Activated naive CD8-positive, alpha-beta T cell treated with anti-CD3 and anti-CD28 coated beads for 36 hours (primary cell): ENCODE results near the gene KCNQ2. TPM values are rescaled to one million over a fixed set of nuclear protein-coding genes. Genes with fewer than 3 reads are reported as not detected.

Source experiments
- DNase-seq: peaks from one replicate; pipeline ENCODE4 v3.0.0; 2021
- H3K27ac Mint-ChIP-seq: one replicate; pipeline ENCODE4 v1.8.0; 2022; ENCODE audit warnings: mild to moderate bottlenecking, moderate library complexity, mixed read lengths
- H3K27me3 Mint-ChIP-seq: one replicate; pipeline ENCODE4 v1.8.0; 2022; ENCODE audit warnings: mild to moderate bottlenecking, mixed read lengths
- H3K36me3 Mint-ChIP-seq: one replicate; pipeline ENCODE4 v1.8.0; 2021; ENCODE audit warnings: mild to moderate bottlenecking, mixed read lengths
- H3K4me1 Mint-ChIP-seq: one replicate; pipeline ENCODE4 v1.8.0; 2021; ENCODE audit warnings: mixed read lengths
- H3K4me3 Mint-ChIP-seq: one replicate; pipeline ENCODE4 v1.8.0; 2022; ENCODE audit warnings: mild to moderate bottlenecking, moderate library complexity, mixed read lengths
- H3K9me3 Mint-ChIP-seq: one replicate; pipeline ENCODE4 v1.8.0; 2022; ENCODE audit warnings: mixed read lengths
- total RNA-seq, 2 experiments: library from RNA; stranded (reverse); gene quantifications; one replicate each; pipeline ENCODE4 v1.2.3, GENCODE V29; 2021

Gene KCNQ2
- total RNA-seq, 2 experiments from 2014 or later: 0.19 TPM; not detected in 1

DNA sequence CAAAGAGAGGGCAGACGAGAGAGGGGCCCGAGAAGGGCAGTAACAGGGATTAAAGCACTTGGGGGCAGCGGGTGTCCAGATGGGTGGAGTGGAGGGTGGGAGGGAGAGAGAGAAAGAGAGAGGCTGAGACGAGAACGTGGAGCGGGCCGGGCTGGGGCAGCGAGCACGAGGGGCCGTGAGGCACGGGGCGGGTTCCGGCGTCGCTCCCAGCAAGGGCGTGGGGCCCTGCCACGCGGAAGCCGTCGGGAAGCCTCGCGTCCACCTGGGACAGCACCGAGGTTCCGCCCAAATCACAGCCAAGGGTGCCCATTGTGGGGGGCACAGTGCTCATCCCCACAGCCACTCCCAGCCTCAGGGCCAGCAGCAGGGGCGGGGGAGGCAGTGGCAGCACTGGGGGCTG is 49.8 kb downstream of the KCNQ2 start:
- Mint-ChIP-seq H3K4me3 (no peak overlapping the region), H3K4me1 (no peaks in the 10 kb centered on the region), H3K36me3 (no peaks in the 10 kb centered on the region), H3K27ac (no peak overlapping the region), H3K9me3 (no peaks in the 10 kb centered on the region), H3K27me3 (no peaks in the 10 kb centered on the region)
- DNase-seq: no peak

DNA sequence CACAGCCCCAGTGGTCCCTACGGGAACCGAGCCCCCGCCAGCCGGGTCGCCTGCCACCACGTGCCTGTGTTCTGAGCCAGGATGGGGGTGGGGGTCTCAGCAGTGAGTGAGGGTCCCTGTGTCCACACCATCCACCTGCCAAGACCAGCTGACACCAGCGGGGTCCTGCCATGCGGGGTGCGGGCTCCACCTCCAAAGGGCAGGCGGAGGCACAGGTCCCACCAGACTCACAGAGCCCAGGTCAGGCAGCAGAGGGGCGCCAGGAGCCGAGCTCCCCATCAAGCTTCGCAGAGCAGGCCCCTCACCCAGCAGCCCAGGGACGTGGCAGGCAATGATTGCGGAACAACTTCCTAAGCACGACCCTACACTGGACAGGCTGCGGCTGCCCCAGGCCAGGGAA is 50.5 kb downstream of the KCNQ2 start:
- Mint-ChIP-seq H3K4me1 (no peaks in the 10 kb centered on the region), H3K27ac (no peak overlapping the region), H3K36me3 (no peaks in the 10 kb centered on the region), H3K4me3 (no peak overlapping the region), H3K27me3 (no peaks in the 10 kb centered on the region), H3K9me3 (no peaks in the 10 kb centered on the region)
- no peak for DNase-seq

DNA sequence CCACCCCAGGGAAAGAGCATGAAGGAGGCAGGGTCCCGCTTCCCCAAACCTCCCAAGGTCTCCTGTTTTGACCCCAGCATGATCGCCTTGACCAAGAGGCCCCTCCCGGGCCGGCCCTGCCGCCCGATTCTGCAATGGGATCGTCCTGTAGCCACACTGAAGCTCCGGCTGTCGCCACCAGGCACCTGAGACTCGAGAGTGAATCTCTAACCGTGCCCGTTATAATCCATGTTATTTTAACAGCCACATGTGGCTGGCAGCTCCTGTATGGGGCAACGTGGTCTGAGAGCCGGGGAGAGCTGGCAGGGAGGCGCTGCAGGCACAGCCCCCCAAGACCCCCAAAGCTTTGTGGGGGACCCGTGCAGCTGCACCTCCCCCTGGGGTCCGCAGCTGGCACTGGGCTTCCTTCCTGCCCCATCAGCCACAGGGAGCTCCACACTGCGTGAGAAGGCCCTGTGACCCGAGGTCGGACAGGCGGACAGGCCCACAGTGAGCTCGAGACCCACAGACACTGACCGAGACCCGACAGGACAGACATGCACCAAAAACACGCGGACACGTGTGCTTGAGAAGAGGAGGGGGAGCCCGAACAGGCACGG is 51.3 kb downstream of the KCNQ2 start:
- no peaks in the 10 kb centered on the region for H3K4me1 Mint-ChIP-seq
- H3K36me3 Mint-ChIP-seq: no peaks in the 10 kb centered on the region
- no peak for DNase-seq
- no peaks in the 10 kb centered on the region for H3K27me3 Mint-ChIP-seq
- H3K4me3 Mint-ChIP-seq: no peak overlapping the region
- H3K27ac Mint-ChIP-seq: no peak overlapping the region
- no peaks in the 10 kb centered on the region for H3K9me3 Mint-ChIP-seq

DNA sequence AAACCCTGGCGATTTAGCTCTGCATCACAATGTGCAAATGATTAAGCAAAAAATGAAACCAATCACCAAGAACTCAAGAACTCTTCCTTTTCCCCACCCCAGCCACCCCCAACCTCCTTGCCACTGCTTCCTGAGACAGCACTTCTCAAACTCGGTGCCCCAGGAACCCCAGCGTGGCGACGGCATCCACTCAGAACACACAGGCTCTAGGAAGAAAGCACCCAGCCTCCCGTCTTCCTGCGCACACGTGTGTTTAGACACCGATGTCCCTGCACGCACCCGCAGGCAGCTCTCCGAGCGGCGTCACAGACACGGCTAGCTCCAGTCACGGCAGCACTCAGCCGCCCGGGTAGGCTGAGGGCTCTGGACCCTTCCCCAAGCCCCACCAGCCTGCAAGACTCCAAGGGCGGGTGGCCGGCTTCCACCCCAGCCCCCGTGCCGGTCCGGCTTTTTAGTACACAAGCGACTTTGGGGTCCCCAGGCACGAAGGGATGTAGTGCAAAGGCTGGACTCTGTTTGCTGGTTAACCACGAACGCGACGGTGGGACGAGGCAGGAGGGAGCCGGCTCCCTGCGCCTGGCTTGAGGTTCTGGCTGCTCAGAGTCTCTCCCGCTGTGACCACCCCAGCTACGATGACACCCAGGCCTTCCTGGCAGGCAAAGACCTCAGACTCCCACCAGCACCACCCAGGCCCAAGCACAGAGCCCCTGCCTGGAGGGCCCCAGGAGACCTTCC is 51.9 kb downstream of the KCNQ2 start:
- no peaks in the 10 kb centered on the region for H3K4me1 Mint-ChIP-seq
- no peak for DNase-seq
- no peak overlapping the region for H3K4me3 Mint-ChIP-seq
- no peaks in the 10 kb centered on the region for H3K27me3 Mint-ChIP-seq
- H3K36me3 Mint-ChIP-seq: no peaks in the 10 kb centered on the region
- H3K27ac Mint-ChIP-seq: no peak overlapping the region
- H3K9me3 Mint-ChIP-seq: no peaks in the 10 kb centered on the region

DNA sequence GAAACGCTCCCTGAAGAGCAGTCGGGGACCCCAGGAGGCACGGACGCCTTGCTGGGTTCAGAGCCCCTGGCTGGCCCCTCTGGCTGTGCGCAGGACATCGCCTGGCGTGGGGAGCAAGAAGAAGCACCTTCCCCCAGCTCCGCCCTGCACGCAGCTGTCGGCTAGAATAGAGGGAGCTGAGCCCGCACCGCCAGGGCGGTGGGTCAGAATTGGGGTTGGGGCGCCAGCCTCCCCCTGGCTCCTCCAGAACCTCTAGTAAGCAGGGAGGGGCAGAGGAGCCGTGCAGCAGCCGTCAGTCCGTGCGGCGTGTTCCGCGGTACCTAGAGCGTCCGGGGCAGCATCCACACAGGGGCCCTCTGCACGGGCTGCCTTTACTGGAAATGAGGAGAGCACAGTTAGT is 53.2 kb downstream of the KCNQ2 start:
- Mint-ChIP-seq H3K9me3 (no peaks in the 10 kb centered on the region), H3K4me1 (no peaks in the 10 kb centered on the region), H3K36me3 (no peaks in the 10 kb centered on the region), H3K27ac (no peak overlapping the region), H3K27me3 (peaks cover 3% of the 10 kb centered on the region), H3K4me3 (no peak overlapping the region)
- DNase-seq: no peak

DNA sequence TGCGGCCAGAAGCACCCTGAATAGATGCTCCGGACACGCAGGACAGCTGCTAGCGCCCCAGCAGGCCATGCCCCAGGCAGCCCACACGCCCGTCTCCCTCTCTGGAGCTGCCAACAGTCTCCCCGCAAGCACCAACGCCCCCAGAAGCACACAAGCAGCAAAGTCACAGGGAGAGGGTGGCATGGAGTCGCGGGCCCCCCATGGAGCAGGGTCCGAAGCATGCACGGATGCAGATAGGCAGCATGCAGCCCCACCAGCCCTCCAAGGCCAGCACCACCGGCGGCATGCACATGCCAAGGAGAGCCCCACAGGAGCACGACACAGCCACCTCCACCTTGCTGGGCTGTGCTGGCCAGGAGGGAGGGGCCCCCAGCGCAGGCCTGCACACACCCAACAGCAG is 53.8 kb downstream of the KCNQ2 start:
- no peak overlapping the region for H3K4me3 Mint-ChIP-seq
- no peaks in the 10 kb centered on the region for H3K36me3 Mint-ChIP-seq
- no peaks in the 10 kb centered on the region for H3K9me3 Mint-ChIP-seq
- peaks cover 4% of the 10 kb centered on the region for H3K27me3 Mint-ChIP-seq
- no peak overlapping the region for H3K27ac Mint-ChIP-seq
- DNase-seq: no peak
- no peaks in the 10 kb centered on the region for H3K4me1 Mint-ChIP-seq

DNA sequence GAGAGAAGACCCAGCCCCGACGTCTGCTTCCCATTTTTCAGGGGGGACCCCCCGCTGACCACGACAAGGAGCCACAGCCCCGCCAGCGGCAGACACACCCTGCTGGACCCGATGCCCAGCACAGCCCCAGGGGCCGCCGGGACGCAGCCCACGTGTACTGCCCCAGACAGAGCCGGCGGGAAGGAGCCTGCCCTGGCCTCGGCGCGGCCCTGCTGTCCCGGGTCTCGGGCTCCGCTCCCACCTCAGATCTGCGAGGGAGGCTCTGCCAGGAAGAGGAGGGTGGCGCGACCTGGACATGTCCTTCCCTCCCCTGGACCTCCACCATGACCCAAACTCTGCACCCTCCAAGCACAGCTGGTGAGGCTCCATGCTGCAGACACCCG is 54.7 kb downstream of the KCNQ2 start:
- Mint-ChIP-seq H3K4me3 (no peak overlapping the region), H3K4me1 (no peaks in the 10 kb centered on the region), H3K9me3 (no peaks in the 10 kb centered on the region), H3K27ac (no peak overlapping the region), H3K27me3 (peaks cover 4% of the 10 kb centered on the region), H3K36me3 (no peaks in the 10 kb centered on the region)
- DNase-seq: no peak

DNA sequence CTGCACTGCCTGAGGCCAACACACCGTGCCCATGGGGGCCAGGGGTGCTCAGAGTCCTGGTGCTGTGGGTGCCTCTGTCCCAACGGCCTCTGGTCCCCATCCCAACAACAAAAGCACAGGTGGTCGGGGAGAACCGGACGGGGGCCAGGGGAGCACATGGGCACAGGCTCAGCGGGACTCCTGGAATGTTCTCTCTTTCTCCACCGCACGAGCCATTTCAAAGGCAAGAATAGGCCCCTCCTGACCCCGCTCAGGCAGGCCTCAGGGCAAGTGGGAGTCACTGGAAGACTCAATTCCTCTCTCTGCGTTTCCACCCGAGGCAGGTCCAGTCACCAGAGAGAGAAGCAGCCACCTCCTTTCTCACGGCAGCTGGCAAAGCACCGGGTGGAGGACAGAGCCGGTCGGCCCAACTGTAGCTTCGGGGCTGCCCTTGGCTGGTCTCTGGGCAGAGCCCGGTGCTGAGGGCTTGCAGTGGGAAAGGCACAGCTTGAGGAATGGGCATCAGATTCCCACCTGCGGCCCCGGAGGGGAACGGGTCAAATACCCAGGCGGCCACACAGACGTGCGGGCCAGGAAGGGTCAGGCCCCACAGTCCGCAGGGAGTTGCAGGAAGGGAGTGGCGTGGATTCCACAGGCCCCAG is 55.2 kb downstream of the KCNQ2 start:
- DNase-seq: no peak
- Mint-ChIP-seq H3K27me3 (peaks cover 4% of the 10 kb centered on the region), H3K36me3 (no peaks in the 10 kb centered on the region), H3K4me3 (no peak overlapping the region), H3K9me3 (no peaks in the 10 kb centered on the region), H3K4me1 (no peaks in the 10 kb centered on the region), H3K27ac (no peak overlapping the region)

DNA sequence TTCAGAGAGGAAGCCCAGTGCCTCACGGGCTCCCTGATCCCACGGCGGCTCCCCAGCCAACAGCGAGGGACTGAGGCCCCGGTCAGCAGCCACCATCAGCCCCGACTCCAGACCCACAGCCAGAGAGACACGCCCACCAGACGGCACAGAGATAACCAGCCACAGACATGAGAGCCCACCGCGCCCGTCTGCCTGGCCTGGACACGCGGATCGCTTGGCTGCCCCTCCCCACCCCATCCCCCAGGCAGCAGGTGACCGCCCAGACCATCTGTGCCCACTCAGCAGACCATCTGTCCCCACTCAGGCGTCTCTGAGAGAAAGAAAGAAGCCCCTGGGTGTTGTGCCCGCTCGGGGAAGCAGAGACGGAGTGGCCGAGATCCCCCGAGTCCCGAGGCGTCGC is 55.8 kb downstream of the KCNQ2 start:
- Mint-ChIP-seq H3K4me1 (no peaks in the 10 kb centered on the region), H3K27ac (no peak overlapping the region), H3K4me3 (no peak overlapping the region), H3K36me3 (no peaks in the 10 kb centered on the region), H3K27me3 (peaks cover 4% of the 10 kb centered on the region), H3K9me3 (no peaks in the 10 kb centered on the region)
- no peak for DNase-seq

DNA sequence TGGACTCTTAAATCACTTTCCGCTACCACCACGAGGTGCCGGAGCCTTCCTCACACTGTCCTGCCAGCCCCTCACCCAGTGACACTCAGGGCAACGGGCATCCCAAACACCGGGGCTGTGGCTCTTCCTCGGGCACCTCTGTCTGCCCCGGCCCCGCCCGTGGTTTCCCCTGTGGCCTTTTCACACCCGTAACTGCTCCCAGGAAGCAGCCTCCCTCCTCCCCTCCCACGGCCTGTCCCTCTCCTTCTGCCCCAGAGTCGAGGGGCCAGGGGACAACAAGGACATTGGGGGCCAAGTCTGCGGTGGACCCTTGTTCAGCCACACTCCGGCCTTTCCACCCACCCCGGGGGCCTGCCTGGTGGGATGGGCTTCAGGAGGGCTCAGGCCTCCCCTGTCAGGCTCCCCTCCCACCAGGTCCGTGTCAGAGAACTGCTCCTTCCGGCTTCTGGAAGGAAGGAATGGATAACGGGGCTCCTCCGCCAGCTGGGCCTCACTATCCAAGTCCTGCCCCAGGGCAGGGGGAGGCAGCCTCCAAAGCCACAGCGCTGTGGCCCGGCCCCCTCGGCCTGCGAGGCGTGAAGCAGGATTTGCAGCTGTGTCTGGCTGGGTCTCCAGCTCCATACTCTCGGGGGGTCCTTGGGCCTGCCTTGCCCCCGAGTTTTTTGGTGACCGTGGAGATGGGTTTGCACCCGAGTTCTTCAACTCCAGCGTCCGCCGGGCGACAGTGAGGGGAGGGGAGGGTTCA is 56.6 kb downstream of the KCNQ2 start:
- Mint-ChIP-seq H3K4me3 (no peak overlapping the region), H3K27ac (no peak overlapping the region), H3K36me3 (no peaks in the 10 kb centered on the region), H3K4me1 (no peaks in the 10 kb centered on the region), H3K9me3 (no peaks in the 10 kb centered on the region), H3K27me3 (peaks cover 4% of the 10 kb centered on the region)
- no peak for DNase-seq

DNA sequence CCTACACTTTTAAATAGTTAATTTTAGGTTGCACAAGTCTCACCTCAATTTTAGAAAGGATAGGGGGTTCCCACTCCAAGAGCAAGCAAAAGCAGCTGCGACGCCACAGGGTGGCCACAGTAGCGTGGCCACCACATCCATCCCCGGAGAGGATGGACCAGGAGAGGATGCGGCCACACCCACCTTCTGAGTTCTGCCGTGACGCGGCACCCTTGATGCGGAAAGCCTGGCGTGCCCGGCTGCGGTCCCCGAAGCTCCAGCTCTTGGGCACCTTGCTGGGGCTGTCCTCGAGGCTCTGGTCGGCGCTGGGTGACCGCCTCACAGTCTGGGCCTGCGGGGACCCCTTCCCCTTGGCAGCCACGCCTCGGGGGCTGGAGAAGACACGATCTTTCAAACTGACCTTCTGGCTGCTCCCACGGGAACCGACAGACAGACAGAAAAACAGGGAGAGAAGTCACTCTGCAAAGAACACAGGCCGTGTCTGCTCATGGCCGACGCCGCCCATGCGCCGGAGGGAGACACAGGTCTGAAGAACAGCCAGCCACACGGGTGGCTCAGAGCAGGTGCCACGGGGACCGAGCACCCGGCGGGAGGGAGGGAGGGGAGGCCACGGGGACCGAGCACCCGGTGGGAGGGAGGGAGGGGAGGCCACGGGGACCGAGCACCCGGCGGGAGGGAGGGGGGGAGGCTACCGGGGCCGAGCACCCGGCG is 57.6 kb downstream of the KCNQ2 start:
- Mint-ChIP-seq H3K4me3 (no peak overlapping the region), H3K36me3 (no peaks in the 10 kb centered on the region)

DNA sequence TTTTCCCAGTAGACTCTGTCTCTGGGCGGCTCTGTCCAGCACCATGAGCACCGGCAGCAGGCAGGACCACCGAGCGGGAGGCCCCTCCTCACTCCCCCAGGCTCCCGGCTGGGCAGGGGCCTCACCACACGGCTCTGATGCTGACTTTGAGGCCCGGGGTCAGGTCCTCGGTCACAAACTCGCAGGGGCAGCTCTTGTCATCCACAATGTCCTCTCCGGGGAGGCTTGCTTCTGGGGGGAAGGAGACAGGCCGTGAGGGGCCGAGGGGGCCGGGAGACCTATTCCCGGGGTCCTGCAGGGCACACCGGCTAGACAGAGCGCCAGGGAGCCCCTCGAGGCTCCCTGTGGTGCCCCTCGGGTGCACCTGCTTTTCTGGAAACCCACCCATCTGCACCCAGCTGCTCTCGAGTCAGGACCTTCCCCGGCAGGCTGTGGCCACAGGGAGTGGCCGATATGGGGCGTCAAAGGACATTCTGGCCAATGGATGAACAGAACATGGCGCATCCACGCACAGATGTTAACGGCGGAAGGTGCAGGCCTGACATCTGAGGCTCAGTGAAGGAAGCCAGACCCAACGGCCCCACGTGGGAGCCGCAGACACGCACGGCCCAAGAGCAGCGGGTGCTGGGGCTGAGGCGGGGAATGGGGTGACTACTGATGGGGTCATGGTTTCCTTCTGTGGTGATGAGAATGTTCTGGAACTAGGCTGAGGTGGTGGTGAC is 58.3 kb downstream of the KCNQ2 start:
- Mint-ChIP-seq H3K36me3 (no peaks in the 10 kb centered on the region), H3K27ac (no peak overlapping the region), H3K27me3 (peaks cover 4% of the 10 kb centered on the region), H3K4me1 (no peaks in the 10 kb centered on the region), H3K4me3 (no peak overlapping the region), H3K9me3 (no peaks in the 10 kb centered on the region)
- no peak for DNase-seq

More for the DNA sequence above, 57.6 kb downstream of the KCNQ2 start:
- no peak for DNase-seq
- no peak overlapping the region for H3K27ac Mint-ChIP-seq
- H3K27me3 Mint-ChIP-seq: peaks cover 4% of the 10 kb centered on the region
- no peaks in the 10 kb centered on the region for H3K9me3 Mint-ChIP-seq
- H3K4me1 Mint-ChIP-seq: no peaks in the 10 kb centered on the region

DNA sequence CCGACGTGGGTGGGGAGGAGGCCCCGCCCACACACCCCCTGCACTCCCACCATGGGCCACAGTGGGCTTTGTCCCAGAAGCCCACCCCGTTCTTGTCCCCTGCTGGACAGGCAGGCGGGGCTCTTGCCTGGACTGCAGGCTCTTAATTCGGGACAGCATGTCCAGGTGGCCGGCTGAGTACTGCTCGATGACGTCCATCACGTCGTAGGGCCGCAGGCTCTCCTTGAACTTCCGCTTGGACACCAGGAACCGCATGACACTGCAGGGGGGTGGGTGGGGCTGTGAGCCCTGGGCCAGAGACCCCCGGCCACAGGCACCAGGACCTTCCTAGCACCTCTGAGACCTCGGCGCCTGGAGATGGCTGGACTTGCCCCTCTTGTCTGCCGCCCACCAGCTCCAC is 59.1 kb downstream of the KCNQ2 start:
- H3K4me3 Mint-ChIP-seq: no peak overlapping the region
- no peaks in the 10 kb centered on the region for H3K9me3 Mint-ChIP-seq
- H3K27ac Mint-ChIP-seq: no peak overlapping the region
- H3K27me3 Mint-ChIP-seq: peaks cover 4% of the 10 kb centered on the region
- no peaks in the 10 kb centered on the region for H3K4me1 Mint-ChIP-seq
- no peak for DNase-seq
- no peaks in the 10 kb centered on the region for H3K36me3 Mint-ChIP-seq

DNA sequence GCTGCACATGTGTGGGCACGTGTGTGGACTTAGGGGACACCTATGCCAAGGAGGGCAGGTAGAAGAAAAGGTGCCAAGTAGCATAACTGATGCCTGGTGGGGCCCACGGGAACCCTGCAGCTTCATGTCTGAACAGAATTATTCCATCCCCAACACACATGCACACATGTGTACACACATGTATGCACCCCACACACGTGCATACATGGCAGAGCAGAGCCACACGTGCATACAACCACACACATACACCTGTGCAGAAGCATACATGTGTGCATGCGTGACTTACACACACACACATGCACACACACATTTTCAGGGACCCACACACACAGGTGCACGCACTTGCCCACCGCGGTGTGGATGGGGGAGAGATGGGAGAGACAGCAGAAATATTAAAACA is 59.6 kb downstream of the KCNQ2 start:
- no peak overlapping the region for H3K27ac Mint-ChIP-seq
- no peaks in the 10 kb centered on the region for H3K4me1 Mint-ChIP-seq
- no peaks in the 10 kb centered on the region for H3K36me3 Mint-ChIP-seq
- DNase-seq: no peak
- H3K4me3 Mint-ChIP-seq: no peak overlapping the region
- no peaks in the 10 kb centered on the region for H3K9me3 Mint-ChIP-seq
- H3K27me3 Mint-ChIP-seq: peaks cover 4% of the 10 kb centered on the region
